Loucy (cell line): Measurements from ENCODE around the gene CHERP.

Source experiments
- CTCF ChIP-seq: fragments of 200-600 bp; sonication (generic); conservative IDR thresholded peaks from 2 replicates; pipeline ENCODE4 v1.5.1; 2014; ENCODE audit warnings: mild to moderate bottlenecking, antibody characterized with exemption, low read length
- EZH2phosphoT487 ChIP-seq: fragments of 200-600 bp; IDR thresholded peaks from 2 replicates; pipeline ENCODE4 v1.6.1; 2018; ENCODE audit warnings: antibody characterized with exemption, mild to moderate bottlenecking, moderate library complexity, borderline replicate concordance

- no peak for TF ChIP-seq EZH2phosphoT487
- no peak for TF ChIP-seq CTCF
Observed at GRCh38 chr19:16575861-16576689, 33.8 kb upstream of the CHERP start.
